ENCODE data around the gene TMEM244. TPM values are rescaled to one million over a fixed set of nuclear protein-coding genes. Genes with fewer than 3 reads are reported as not detected.

TMEM244 gene
- total and polyA plus RNA-seq, 2 of the 13 experiments (the other 11 are each of a cell fraction or from before 2014, with no cell fraction given): not detected

- TF ChIP-seq KDM5A (IDR thresholded peaks at IDR 0.05; ENCODE audit: borderline replicate concordance, low read length) (no peak), ADNP (CRISPR knock-in tag; IDR thresholded peaks at IDR 0.05) (no peak), ZBTB1 (CRISPR knock-in tag; IDR thresholded peaks at IDR 0.05; ENCODE audit: borderline replicate concordance) (no peak), ZNF691 (CRISPR knock-in tag; IDR thresholded peaks at IDR 0.05; ENCODE audit: borderline replicate concordance, low read depth) (no peak), MED8 (CRISPR knock-in tag; IDR thresholded peaks at IDR 0.05; ENCODE audit: insufficient replicate concordance) (no peak)
Measured at GRCh38 chr6:129832299-129832698, 28.8 kb downstream of the TMEM244 start (continued).

- Histone ChIP-seq H3K79me2 (ENCODE audit: insufficient read depth, low read length) (no peaks in the 10 kb centered on the region), H2AFZ (ENCODE audit: low read length) (no peak overlapping the region), H3K27ac (ENCODE audit: extremely low read length, insufficient read depth, low read length) (no peak overlapping the region), H4K20me1 (ENCODE audit: insufficient read depth, low read length) (no peaks in the 10 kb centered on the region), H3K4me2 (ENCODE audit: low read depth, low read length) (no peak overlapping the region), H3K9ac (ENCODE audit: insufficient read depth, low read depth, low read length) (no peak overlapping the region), H3K4me3 (replicated peaks in 1 of 3; ENCODE audit: insufficient read depth in 1 of 3, low read depth in 2 of 3, low read length in 3 of 3) (no peak overlapping the region), H3K4me1 (ENCODE audit: insufficient read depth, low read length) (no peaks in the 10 kb centered on the region), H3K9me3 (ENCODE audit: low read length) (no peaks in the 10 kb centered on the region), H3K27me3 (ENCODE audit: control insufficient read depth in 1 of 2, insufficient read depth in 2 of 2, low read length in 2 of 2) (no peaks in the 10 kb centered on the region), H3K36me3 (replicated peaks in 1 of 2; ENCODE audit: control insufficient read depth in 1 of 2, insufficient read depth in 2 of 2, low read length in 2 of 2) (no peaks in the 10 kb centered on the region)
- POLR2A ChIA-PET: interaction anchor here (0.5 kb wide), 1 partner anchor 93 kb away, joined by 3 read pairs; no protein-coding TSS in a partner anchor
- CTCF ChIA-PET (ENCODE audit: low intra/inter-chr PET ratio, low total read pairs): no interaction called here
- BruUV-seq (replicated peaks): no TSS peak
- FAIRE-seq (peak; percentile 26), ATAC-seq (no peak), DNase-seq (ENCODE audit: low spot score) (no peak)
- under 1% methylated on average over 3 of the region's 3 CpGs for WGBS (ENCODE audit: low lambda C conversion rate)
- intact Hi-C loops (cut with micrococcal nuclease; ENCODE audit: unreplicated experiment) (no loop called here), in situ Hi-C loops (cut with HindIII; ENCODE audit: extremely low pct_ligation_motif_present, low pct_unique_long_range_greater_than_20kb) (no loop called here)
- no peak for TF ChIP-seq ZNF780A (CRISPR knock-in tag; IDR thresholded peaks at IDR 0.05)
- no peak for TF ChIP-seq ZNF337 (CRISPR knock-in tag; IDR thresholded peaks at IDR 0.05; ENCODE audit: borderline replicate concordance, low read depth)
- TF ChIP-seq HIVEP1 (CRISPR knock-in tag; IDR thresholded peaks at IDR 0.05): no peak
- TF ChIP-seq ZNF432 (CRISPR knock-in tag; IDR thresholded peaks at IDR 0.05; ENCODE audit: borderline replicate concordance): no peak
- no peak for TF ChIP-seq NFIB (CRISPR knock-in tag; IDR thresholded peaks at IDR 0.05; ENCODE audit: borderline replicate concordance)
- no peak for TF ChIP-seq ZNF615 (CRISPR knock-in tag; IDR thresholded peaks at IDR 0.05; ENCODE audit: borderline replicate concordance)
- no peak for TF ChIP-seq TCF12 (IDR thresholded peaks at IDR 0.05)
- TF ChIP-seq TCF12 (CRISPR knock-in tag; IDR thresholded peaks at IDR 0.05): no peak
- no peak for TF ChIP-seq RERE (CRISPR knock-in tag; IDR thresholded peaks at IDR 0.05; ENCODE audit: low read depth)
- no peak for TF ChIP-seq ZNF652 (CRISPR knock-in tag; IDR thresholded peaks at IDR 0.05; ENCODE audit: borderline replicate concordance, low read depth)
- no peak for TF ChIP-seq ARNT2 (CRISPR knock-in tag; IDR thresholded peaks at IDR 0.05; ENCODE audit: low read depth)
- TF ChIP-seq ZSCAN21 (CRISPR knock-in tag; IDR thresholded peaks at IDR 0.05; ENCODE audit: borderline replicate concordance): no peak
- TF ChIP-seq ZNF414 (CRISPR knock-in tag; IDR thresholded peaks at IDR 0.05): no peak
Measured at GRCh38 chr6:129828229-129828628, 32.9 kb downstream of the TMEM244 start.
